ENCODE measurements around the gene CREBBP.

GRCh38 chr16:3800019-3800418 is 80.5 kb downstream of the CREBBP start:
- no peak for TF ChIP-seq EZH2 (IDR thresholded peaks at IDR 0.05; ENCODE audit: borderline replicate concordance, low read length)
- TF ChIP-seq, protein P1, sequence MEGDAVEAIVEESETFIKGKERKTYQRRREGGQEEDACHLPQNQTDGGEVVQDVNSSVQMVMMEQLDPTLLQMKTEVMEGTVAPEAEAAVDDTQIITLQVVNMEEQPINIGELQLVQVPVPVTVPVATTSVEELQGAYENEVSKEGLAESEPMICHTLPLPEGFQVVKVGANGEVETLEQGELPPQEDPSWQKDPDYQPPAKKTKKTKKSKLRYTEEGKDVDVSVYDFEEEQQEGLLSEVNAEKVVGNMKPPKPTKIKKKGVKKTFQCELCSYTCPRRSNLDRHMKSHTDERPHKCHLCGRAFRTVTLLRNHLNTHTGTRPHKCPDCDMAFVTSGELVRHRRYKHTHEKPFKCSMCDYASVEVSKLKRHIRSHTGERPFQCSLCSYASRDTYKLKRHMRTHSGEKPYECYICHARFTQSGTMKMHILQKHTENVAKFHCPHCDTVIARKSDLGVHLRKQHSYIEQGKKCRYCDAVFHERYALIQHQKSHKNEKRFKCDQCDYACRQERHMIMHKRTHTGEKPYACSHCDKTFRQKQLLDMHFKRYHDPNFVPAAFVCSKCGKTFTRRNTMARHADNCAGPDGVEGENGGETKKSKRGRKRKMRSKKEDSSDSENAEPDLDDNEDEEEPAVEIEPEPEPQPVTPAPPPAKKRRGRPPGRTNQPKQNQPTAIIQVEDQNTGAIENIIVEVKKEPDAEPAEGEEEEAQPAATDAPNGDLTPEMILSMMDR (IDR thresholded peaks at IDR 0.05; ENCODE audit: low read length), result no peak
